GM19239 (cell line): ENCODE results near the gene FXYD4.
"Not testable (repeated sequence)": the region's sequence is repeated elsewhere in the genome, so short reads cannot be mapped to it uniquely, and the experiment has no call there.

ENCODE experiments used
- DNase-seq: peaks from one replicate; pipeline ENCODE4 v3.0.0; 2011; ENCODE audit warnings: low spot score; ENCODE audit not compliant: insufficient read length
- FAIRE-seq: peaks from 2 replicates; lab custom pipeline; 2011; peaks lifted over from hg19 to GRCh38; lab: Jason Lieb, UNC

The FXYD4 gene, protein sequence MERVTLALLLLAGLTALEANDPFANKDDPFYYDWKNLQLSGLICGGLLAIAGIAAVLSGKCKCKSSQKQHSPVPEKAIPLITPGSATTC

DNA sequence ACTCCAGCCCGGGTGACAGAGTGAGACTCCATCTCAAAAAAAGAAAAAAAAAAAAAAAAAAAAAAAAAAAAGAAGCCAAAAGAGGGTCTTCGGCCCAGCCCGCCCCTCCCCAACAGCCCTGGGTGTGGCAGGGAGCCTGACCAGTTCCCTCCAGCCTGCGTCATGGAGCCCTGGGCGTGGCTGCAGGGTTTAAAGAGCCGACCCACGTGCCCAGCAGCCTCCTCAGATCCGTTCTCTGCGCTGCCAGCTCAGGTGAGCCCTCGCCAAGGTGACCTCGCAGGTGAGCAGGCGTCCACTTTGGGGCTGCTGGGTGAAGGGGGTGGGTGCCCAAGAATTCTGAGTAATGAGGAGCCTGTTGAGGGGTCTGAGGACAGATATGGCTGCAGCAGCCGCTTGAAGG lies at the start of gene FXYD4:
FXYD4 (plus strand) TSS at position 219 of the 400 bp plus-strand sequence. CDS start 2,111 bp downstream, outside the sequence.
- FAIRE-seq (no peak), DNase-seq (no peak)

DNA sequence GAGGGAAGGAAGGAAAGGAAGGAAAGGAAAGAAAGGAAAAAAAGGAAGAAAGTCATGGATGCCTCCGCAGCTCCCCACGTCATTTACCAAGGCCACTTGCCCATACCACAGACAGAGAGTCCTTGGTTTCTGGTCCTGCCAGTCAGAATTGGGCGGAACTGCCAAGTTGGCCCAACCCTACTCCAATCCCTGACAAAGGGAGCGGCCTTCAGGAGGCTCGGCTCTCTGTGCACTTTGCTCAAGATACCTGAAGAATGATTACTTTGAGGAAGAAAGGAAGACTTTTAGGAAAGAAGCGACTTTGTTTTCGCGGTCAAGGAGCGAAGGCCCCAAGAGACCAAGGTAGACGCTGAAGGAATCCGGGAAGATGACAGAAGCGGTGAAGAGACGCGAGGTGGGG lies 49.1 kb upstream of the FXYD4 start:
- DNase-seq (no peak), FAIRE-seq (no peak)

DNA sequence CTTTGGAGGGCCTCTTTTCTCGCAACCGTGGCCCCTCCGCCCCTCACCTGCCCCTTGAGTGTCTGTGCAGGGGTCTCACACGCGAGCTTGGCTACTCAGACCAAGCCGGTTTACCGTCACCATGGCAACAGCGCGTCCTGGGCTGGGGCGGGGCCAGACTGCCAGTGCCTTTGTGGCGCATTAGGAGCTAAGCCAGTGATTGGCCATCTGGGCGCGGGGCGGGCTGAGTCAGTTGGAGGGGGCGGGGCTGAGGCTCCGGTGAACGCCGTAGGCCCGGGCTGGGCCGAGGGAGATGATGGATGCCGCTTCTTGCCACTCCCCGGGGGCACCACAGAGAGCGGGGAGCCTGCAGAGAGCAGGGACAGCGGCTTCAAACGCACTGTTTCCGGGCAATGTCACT lies 48.7 kb upstream of the FXYD4 start:
- DNase-seq (peak; percentile 51), FAIRE-seq (no peak)

DNA sequence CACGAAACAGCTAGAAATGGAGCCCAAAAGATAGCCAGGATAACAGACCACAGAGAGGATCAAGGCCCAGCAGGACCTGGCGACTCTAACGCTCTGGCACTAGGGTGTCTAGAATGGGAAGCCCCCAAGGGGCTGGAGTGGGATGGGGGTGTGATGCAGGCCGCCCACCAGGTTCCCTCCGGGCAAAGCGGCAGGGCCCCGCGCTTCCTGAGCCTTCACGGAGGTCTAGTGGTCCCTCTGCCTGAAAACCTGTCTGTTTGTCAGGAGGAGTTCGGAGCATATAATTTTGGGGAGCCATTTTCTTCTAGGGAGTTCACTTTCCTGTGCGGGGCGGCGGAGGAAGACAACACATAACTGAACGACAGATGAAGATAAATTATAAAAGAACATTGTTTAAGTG lies 48.2 kb upstream of the FXYD4 start:
- DNase-seq (no peak), FAIRE-seq (no peak)

- DNase-seq: no peak
Measured at GRCh38 chr10:43324876-43325275, 46.6 kb upstream of the FXYD4 start.

GRCh38 chr10:43327171-43327570 lies 44.3 kb upstream of the FXYD4 start:
- no peak for DNase-seq
- no peak for FAIRE-seq

More at GRCh38 chr10:43324876-43325275, 46.6 kb upstream of the FXYD4 start:
- no peak for FAIRE-seq

DNA sequence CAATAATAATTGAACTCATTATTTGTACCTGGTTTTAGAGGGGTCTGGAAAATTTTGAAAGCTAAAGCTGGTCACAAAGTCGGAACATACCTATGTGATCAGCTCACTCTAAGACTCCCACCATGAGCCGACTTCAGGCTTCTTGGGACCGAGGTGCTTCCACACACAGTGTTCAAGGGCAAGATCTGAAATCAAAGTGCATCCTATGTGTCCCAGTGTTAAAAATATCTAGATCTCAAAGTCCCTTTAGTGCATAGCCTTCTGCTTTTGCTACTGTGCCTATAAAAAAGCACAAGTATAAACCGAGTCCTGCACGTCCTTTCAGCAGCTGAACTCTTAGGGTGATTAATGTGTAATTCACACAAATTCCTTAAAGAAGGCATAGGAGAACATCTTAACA lies 43.5 kb upstream of the FXYD4 start:
- DNase-seq (no peak), FAIRE-seq (no peak)

DNA sequence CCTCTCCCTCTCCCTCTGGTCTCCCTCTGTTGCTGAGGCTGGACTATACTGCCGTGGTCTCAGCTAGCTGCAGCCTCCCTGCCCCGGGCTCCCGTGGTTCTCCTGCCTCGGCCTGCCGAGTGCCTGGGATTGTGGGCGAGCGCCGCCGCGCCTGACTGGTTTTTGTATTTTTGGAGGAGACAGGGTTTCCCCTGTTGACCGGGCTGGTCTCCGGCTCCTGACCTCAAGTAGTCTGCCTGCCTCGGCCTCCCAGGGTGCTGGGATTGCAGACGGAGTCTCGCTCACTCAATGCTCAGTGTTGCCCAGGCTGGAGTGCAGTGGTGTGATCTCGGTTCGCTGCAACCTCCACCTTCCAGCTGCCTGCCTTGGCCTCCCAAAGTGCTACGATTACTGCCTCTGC lies 42.6 kb upstream of the FXYD4 start:
- DNase-seq, FAIRE-seq: not testable (repeated sequence)

DNA sequence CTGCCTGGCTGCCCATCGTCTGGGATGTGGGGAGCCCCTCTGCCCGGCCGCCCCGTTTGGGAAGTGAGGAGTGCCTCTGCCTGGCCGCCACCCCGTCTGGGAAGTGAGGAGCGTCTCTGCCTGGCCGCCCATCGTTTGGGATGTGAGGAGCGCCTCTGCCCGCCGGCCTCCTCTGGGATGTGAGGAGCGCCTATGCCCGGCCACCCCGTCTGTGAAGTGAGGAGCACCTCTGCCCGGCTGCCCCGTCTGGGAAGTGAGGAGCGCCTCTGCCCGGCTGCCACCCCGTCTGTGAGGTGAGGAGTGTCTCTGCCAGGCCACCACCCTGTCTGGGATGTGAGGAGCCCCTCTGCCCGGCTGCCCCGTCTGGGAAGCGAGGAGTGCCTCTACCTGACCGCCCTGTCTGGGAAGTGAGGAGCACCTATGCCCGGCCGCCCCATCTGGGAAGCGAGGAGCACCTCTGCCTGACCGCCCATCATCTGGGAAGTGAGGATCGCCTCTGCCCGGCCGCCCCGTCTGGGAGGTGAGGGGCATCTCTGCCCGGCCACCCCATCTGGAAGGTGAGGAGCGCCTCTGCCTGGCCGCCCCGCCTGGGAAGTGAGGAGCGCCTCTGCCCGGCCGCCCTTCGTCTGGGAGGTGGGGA lies 42.1 kb upstream of the FXYD4 start:
- not testable (repeated sequence) for DNase-seq, FAIRE-seq

- not testable (repeated sequence) for FAIRE-seq
Measured at GRCh38 chr10:43330049-43330823, 41.2 kb upstream of the FXYD4 start.

GRCh38 chr10:43330824-43331127 lies 40.7 kb upstream of the FXYD4 start:
- FAIRE-seq, DNase-seq: not testable (repeated sequence)

More at GRCh38 chr10:43330049-43330823, 41.2 kb upstream of the FXYD4 start:
- not testable (repeated sequence) for DNase-seq

DNA sequence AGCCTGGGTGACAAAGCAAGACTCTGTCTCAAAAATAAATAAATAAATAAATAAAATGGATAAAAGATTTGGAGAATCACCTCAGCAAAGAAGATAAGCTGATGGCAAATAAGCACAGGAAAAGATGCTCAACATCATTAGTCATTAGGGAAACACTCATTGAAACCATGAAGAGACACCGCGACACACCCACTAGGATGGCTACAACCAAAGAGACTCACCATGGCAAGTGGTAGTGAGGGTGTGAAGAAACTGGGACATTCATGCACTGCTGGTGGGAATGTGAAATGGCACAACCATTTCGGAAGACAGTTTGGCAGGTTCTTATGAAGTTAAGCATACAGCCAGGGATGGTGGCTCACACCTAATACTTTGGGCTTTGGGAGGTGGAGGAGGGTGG lies 37.8 kb upstream of the FXYD4 start:
- DNase-seq: no peak
- FAIRE-seq: no peak

DNA sequence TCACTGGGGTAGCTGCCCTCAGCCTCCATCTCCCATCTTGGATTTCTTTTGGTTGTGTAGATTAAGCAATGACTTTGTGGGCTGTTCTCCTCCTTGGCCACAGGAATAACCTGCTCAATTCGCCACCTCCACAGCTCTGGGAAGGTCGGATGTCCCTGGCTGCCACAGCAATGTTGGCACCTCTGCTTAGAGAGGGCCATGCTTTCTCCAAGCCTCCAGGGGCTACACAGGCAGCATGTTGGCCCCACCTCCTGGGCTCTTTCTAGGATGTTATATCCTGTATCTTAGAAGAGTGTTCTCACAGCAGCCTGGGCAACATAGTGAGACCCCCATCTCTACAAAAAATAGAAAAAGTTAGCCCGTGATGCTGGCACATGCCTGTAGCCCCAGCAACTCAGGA lies 35.4 kb upstream of the FXYD4 start:
- no peak for FAIRE-seq
- no peak for DNase-seq

DNA sequence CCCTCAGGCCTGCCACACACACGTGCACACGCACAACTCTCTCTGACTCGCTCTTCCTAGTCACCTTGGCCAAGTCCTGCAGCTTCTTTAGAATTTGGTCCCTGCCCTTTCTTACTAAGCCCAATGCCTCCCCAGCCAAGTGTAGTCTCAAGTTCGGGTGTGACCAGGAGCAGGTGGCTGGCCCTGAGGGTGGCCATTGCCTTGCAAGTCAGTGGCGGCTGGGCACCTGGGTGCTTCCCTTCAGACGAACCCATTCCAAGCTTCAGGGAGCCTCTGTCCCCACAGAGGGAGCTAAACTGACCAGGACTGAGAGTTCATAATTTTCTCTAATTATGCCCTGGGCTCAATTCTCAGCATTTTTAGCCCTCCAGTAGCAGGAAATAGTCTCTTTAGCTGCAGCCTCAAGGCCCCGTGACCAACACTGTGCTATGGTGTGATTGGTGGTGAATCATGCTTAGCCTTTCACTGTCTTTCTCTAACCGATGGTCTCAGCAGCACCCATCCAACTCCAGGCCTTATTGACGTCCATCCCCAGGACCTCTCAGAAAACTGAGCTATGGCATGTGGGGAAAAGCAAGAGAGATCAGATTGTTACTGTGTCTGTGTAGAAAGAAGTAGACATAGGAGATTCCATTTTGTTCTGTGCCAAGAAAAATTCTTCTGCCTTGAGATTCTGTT lies 34.7 kb upstream of the FXYD4 start:
- DNase-seq: no peak

GRCh38 chr10:43337536-43337935 lies 33.9 kb upstream of the FXYD4 start:
- not testable (repeated sequence) for DNase-seq, FAIRE-seq

More for the DNA sequence above, 34.7 kb upstream of the FXYD4 start:
- FAIRE-seq: no peak

DNA sequence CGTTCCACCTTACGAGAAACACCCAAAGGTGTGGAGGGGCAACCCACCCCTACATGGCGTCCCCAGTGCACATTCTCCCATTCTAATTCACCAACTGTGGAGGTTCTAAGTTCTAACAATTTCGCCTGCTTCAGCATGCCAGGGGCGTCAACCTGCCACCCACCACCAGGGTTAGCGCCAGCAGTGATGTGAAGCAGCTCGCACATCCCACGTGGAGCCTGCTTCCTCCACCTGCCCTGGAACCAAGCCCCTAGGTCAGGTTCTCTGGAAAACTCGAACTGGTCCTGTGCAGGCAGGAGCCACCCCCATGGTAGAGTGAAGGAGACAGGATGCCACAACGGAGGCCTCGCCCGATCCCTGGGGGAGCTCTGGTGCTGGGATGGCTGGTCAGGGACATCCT lies 33.3 kb upstream of the FXYD4 start:
- FAIRE-seq (no peak), DNase-seq (no peak)

DNA sequence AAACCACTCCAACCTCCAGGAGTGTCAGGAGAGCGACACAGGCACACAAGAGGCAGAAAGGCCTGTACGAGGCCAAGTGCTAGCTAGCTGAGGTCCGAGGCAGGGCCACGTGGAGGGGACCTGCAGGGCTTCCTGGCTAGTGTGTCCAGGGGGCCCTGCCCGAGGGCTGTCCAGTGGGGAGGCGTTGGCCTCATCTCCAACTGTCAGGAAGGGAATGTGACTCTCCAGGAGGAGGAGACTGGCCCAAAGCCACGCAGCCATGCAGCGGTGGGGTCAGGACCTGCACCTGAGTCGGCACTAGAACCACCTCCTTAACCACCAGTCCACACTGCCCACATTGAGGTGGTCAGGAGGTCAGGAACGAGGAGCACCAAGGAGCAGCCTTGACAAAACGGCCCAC lies 32.3 kb upstream of the FXYD4 start:
- FAIRE-seq (no peak), DNase-seq (no peak)

- no peak for FAIRE-seq
- DNase-seq: no peak
Measured at GRCh38 chr10:43340101-43340500, 31.3 kb upstream of the FXYD4 start.

DNA sequence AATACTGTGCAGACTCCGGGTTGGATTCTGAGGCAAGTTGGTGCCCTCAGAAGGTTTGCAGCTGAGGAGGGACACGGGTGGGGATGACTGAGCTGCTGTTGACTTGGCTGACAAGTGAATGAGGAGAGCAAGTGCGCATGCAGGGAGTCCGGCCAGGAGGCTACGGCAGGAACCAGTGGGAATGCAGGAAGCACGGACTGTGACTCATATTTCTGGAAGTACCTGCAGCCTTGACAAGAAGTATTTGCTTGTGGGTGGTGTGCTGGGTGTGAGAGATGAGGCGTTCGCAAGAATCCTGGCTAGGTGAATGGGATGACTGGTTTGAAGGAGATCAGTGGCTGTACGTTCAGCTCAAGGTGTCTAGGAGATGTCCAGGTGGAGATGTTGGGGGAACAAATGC lies 30.8 kb upstream of the FXYD4 start:
- FAIRE-seq: no peak
- no peak for DNase-seq

- no peak for FAIRE-seq
Measured at GRCh38 chr10:43341450-43341849, 30.0 kb upstream of the FXYD4 start.

More at GRCh38 chr10:43341450-43341849, 30.0 kb upstream of the FXYD4 start:
- DNase-seq: no peak
